ENCODE measurements around the gene KAT7. TPM values are rescaled to one million over a fixed set of nuclear protein-coding genes. Genes with fewer than 3 reads are reported as not detected.

The KAT7 gene
- total and polyA plus RNA-seq, 10 of the 15 experiments (the other 5 are each of a cell fraction or from before 2014, with no cell fraction given): 6.6 to 45.8 (median 26.3) TPM

GRCh38 chr17:49882434-49882833 is 94.0 kb downstream of the KAT7 start:
- BruUV-seq (replicated peaks): no TSS peak
- 20% methylated on average over 7 of the region's 7 CpGs for WGBS (ENCODE audit: insufficient coverage, insufficient replicate concordance, low lambda C conversion rate, missing lambda C conversion rate)
- H3K27me3 ChIP-seq (replicated peaks in 1 of 2; ENCODE audit: control insufficient read depth in 2 of 2, insufficient read depth in 2 of 2, low read length in 1 of 2): peaks cover 0 to 5% of the 10 kb centered on the region in 2 experiments; a peak in 3 of 4 replicates
- no peaks in the 10 kb centered on the region for H3K9me3 ChIP-seq (replicated peaks; ENCODE audit: control insufficient read depth, insufficient read depth, low read length)
- DNase-seq (ENCODE audit: low read depth, low spot score) (no peak), FAIRE-seq (no peak), ATAC-seq (no peak)
- ChIA-PET RAD21 (ENCODE audit: unreplicated experiment) (interaction anchor here (1.4 kb wide), 1 partner anchor 114 kb away, joined by 4 read pairs; no protein-coding TSS in a partner anchor), POLR2A (no interaction called here), CTCF (interaction anchor here (1.3 to 1.9 kb wide), 2 partner anchors 115 to 116 kb away, joined by 3 to 17 read pairs; no protein-coding TSS in a partner anchor), SMC1A (ENCODE audit: uncharacterized antibody, unreplicated experiment) (no interaction called here)
- no peaks in the 10 kb centered on the region for H3K79me2 ChIP-seq (ENCODE audit: control insufficient read depth, insufficient read depth, low read length)
- H3K4me3 ChIP-seq: no peak overlapping the region
- no peaks in the 10 kb centered on the region; the same call in 1 of the 2 replicates for H4K20me1 ChIP-seq (ENCODE audit: control insufficient read depth, insufficient read depth)
- no peak overlapping the region for H3K27ac ChIP-seq (ENCODE audit: control insufficient read depth, insufficient read depth)
- H3K36me3 ChIP-seq (ENCODE audit: control insufficient read depth in 2 of 2, insufficient read depth in 2 of 2, low read length in 1 of 2): no peaks in the 10 kb centered on the region
- in situ Hi-C loops (cut with MboI) (no loop called here), intact Hi-C loops (cut with micrococcal nuclease; ENCODE audit: unreplicated experiment) (loop anchor here (5.0 kb wide), 1 partner anchor 115 kb away; the partner anchor contains the start of gene DLX3)
- no peaks in the 10 kb centered on the region for H3K4me1 ChIP-seq (ENCODE audit: control insufficient read depth, insufficient read depth, low read length)
- H3K4me2 ChIP-seq (ENCODE audit: control insufficient read depth, insufficient read depth): no peak overlapping the region
- no peak for TF ChIP-seq SRF (IDR thresholded peaks at IDR 0.05; ENCODE audit: low read depth in 2 of 2, low read length in 2 of 2)
- TF ChIP-seq NR2F1 (conservative IDR thresholded peaks at IDR 0.05): no peak
- no peak for TF ChIP-seq TCF12 (IDR thresholded peaks at IDR 0.05; ENCODE audit: low read depth, low read length)
- no peak for TF ChIP-seq FOXK2 (IDR thresholded peaks at IDR 0.05)
- TF ChIP-seq MTA3 (IDR thresholded peaks at IDR 0.05; ENCODE audit: borderline replicate concordance, low read length): no peak
- no peak for TF ChIP-seq JUNB (IDR thresholded peaks at IDR 0.05)
- no peak for TF ChIP-seq YY1 (IDR thresholded peaks at IDR 0.05; ENCODE audit: low read depth, low read length)
- no peak for TF ChIP-seq LARP7 (IDR thresholded peaks at IDR 0.05)
- no peak for TF ChIP-seq DPF2 (IDR thresholded peaks at IDR 0.05)
- TF ChIP-seq SUZ12 (IDR thresholded peaks at IDR 0.05; ENCODE audit: unreplicated experiment): no peak
- no peak for TF ChIP-seq RUNX3 (IDR thresholded peaks at IDR 0.05; ENCODE audit: low read length)
- no peak for TF ChIP-seq HDAC6 (IDR thresholded peaks at IDR 0.05; ENCODE audit: unreplicated experiment)
- H2AFZ ChIP-seq (ENCODE audit: control insufficient read depth, low read depth, low read length): no peak overlapping the region
- no peak overlapping the region for H3K9ac ChIP-seq (ENCODE audit: control insufficient read depth, insufficient read depth, low read length)

Other genes with a start within 250 kb of the KAT7 start
- gene NXPH3, start 212.8 kb upstream of the KAT7 start, total RNA-seq (2014; rRNA removed): under 0.01 and 0.34 TPM in 2 replicates
- 0.05 and 0.13 TPM in 2 replicates for gene NXPH3, start 212.8 kb upstream of the KAT7 start, total RNA-seq (2014; rRNA removed; fragmentation: Illumina TruSeq; extraction: Trizol)
- 0.11 and 0.13 TPM in 2 replicates for gene NXPH3, start 212.8 kb upstream of the KAT7 start, total RNA-seq (2021)
- gene NXPH3, start 212.8 kb upstream of the KAT7 start, polyA plus RNA-seq (2011; rRNA removed): 0.17 and 0.35 TPM in 2 replicates
- gene NXPH3, start 212.8 kb upstream of the KAT7 start, polyA plus RNA-seq (2014; fragmentation: Illumina TruSeq; extraction: Trizol): 0.10 and 0.12 TPM in 2 replicates
- not detected for gene NXPH3, start 212.8 kb upstream of the KAT7 start, polyA plus RNA-seq (2014; fragmentation: Nextera tagmentation; extraction: Ambion mirVana)
- gene NXPH3, start 212.8 kb upstream of the KAT7 start, polyA plus RNA-seq (2014; rRNA removed): 0.09 and 0.19 TPM in 2 replicates
- under 1 TPM; 0.08 to 0.12 TPM for gene NXPH3, start 212.8 kb upstream of the KAT7 start, polyA plus RNA-seq (2016; fragmentation: Nextera tagmentation; extraction: Ambion mirVana)
- gene SPOP, start 110.6 kb upstream of the KAT7 start, total RNA-seq (2014; rRNA removed): 56.7 and 64.0 TPM in 2 replicates
- 39.5 and 39.9 TPM in 2 replicates for gene SPOP, start 110.6 kb upstream of the KAT7 start, total RNA-seq (2014; rRNA removed; fragmentation: Illumina TruSeq; extraction: Trizol)
- 45.8 and 50.1 TPM in 2 replicates for gene SPOP, start 110.6 kb upstream of the KAT7 start, total RNA-seq (2021)
- gene SPOP, start 110.6 kb upstream of the KAT7 start, polyA plus RNA-seq (2011; rRNA removed): 55.8 and 80.4 TPM in 2 replicates
- 41.6 and 45.4 TPM in 2 replicates for gene SPOP, start 110.6 kb upstream of the KAT7 start, polyA plus RNA-seq (2014; fragmentation: Illumina TruSeq; extraction: Trizol)
- 10 to 100 TPM; 35.1 to 39.0 TPM for gene SPOP, start 110.6 kb upstream of the KAT7 start, polyA plus RNA-seq (2014; fragmentation: Nextera tagmentation; extraction: Ambion mirVana)
- gene SPOP, start 110.6 kb upstream of the KAT7 start, polyA plus RNA-seq (2014; rRNA removed): 34.5 and 43.7 TPM in 2 replicates
- gene SPOP, start 110.6 kb upstream of the KAT7 start, polyA plus RNA-seq (2016; fragmentation: Nextera tagmentation; extraction: Ambion mirVana): 10 to 100 TPM; 65.9 to 76.3 TPM
- gene SLC35B1, start 80.7 kb upstream of the KAT7 start, total RNA-seq (2014; rRNA removed): 54.8 and 61.1 TPM in 2 replicates
- 42.4 and 43.3 TPM in 2 replicates for gene SLC35B1, start 80.7 kb upstream of the KAT7 start, total RNA-seq (2014; rRNA removed; fragmentation: Illumina TruSeq; extraction: Trizol)
- 39.5 and 46.2 TPM in 2 replicates for gene SLC35B1, start 80.7 kb upstream of the KAT7 start, total RNA-seq (2021)
- gene SLC35B1, start 80.7 kb upstream of the KAT7 start, polyA plus RNA-seq (2011; rRNA removed): 34.4 and 55.3 TPM in 2 replicates
- 51.9 and 58.0 TPM in 2 replicates for gene SLC35B1, start 80.7 kb upstream of the KAT7 start, polyA plus RNA-seq (2014; fragmentation: Illumina TruSeq; extraction: Trizol)
- gene SLC35B1, start 80.7 kb upstream of the KAT7 start, polyA plus RNA-seq (2014; fragmentation: Nextera tagmentation; extraction: Ambion mirVana): 10 to 100 TPM; 40.0 to 44.4 TPM
- gene SLC35B1, start 80.7 kb upstream of the KAT7 start, polyA plus RNA-seq (2014; rRNA removed): 48.1 and 51.3 TPM in 2 replicates
- gene SLC35B1, start 80.7 kb upstream of the KAT7 start, polyA plus RNA-seq (2016; fragmentation: Nextera tagmentation; extraction: Ambion mirVana): 100 to 1,000 TPM; 106 to 113 TPM
- 16.8 and 21.3 TPM in 2 replicates for gene FAM117A, start 24.6 kb upstream of the KAT7 start, total RNA-seq (2014; rRNA removed)
- 10.9 and 11.9 TPM in 2 replicates for gene FAM117A, start 24.6 kb upstream of the KAT7 start, total RNA-seq (2014; rRNA removed; fragmentation: Illumina TruSeq; extraction: Trizol)
- gene FAM117A, start 24.6 kb upstream of the KAT7 start, total RNA-seq (2021): 21.2 and 24.8 TPM in 2 replicates
- 9.3 and 17.5 TPM in 2 replicates for gene FAM117A, start 24.6 kb upstream of the KAT7 start, polyA plus RNA-seq (2011; rRNA removed)
- gene FAM117A, start 24.6 kb upstream of the KAT7 start, polyA plus RNA-seq (2014; fragmentation: Illumina TruSeq; extraction: Trizol): 15.4 and 24.6 TPM in 2 replicates
- 1 to 10 TPM; 2.1 to 3.3 TPM for gene FAM117A, start 24.6 kb upstream of the KAT7 start, polyA plus RNA-seq (2014; fragmentation: Nextera tagmentation; extraction: Ambion mirVana)
- gene FAM117A, start 24.6 kb upstream of the KAT7 start, polyA plus RNA-seq (2014; rRNA removed): 24.5 and 25.8 TPM in 2 replicates
- gene FAM117A, start 24.6 kb upstream of the KAT7 start, polyA plus RNA-seq (2016; fragmentation: Nextera tagmentation; extraction: Ambion mirVana): 10 to 100 TPM; 18.7 to 29.6 TPM
- not detected in 2 replicates for gene TAC4, start 59.4 kb downstream of the KAT7 start, total RNA-seq (2014; rRNA removed)
- gene TAC4, start 59.4 kb downstream of the KAT7 start, total RNA-seq (2014; rRNA removed; fragmentation: Illumina TruSeq; extraction: Trizol): not detected in 2 replicates
- gene TAC4, start 59.4 kb downstream of the KAT7 start, total RNA-seq (2021): not detected in 2 replicates
- not detected in 2 replicates for gene TAC4, start 59.4 kb downstream of the KAT7 start, polyA plus RNA-seq (2011; rRNA removed)
- not detected in 2 replicates for gene TAC4, start 59.4 kb downstream of the KAT7 start, polyA plus RNA-seq (2014; fragmentation: Illumina TruSeq; extraction: Trizol)
- not detected for gene TAC4, start 59.4 kb downstream of the KAT7 start, polyA plus RNA-seq (2014; fragmentation: Nextera tagmentation; extraction: Ambion mirVana)
- not detected in 2 replicates for gene TAC4, start 59.4 kb downstream of the KAT7 start, polyA plus RNA-seq (2014; rRNA removed)
- not detected for gene TAC4, start 59.4 kb downstream of the KAT7 start, polyA plus RNA-seq (2016; fragmentation: Nextera tagmentation; extraction: Ambion mirVana)
- gene DLX4, start 180.5 kb downstream of the KAT7 start, total RNA-seq (2014; rRNA removed): 0.17 TPM in 1 of 2 replicates, not detected in the other
- 0.09 TPM in 1 of 2 replicates, not detected in the other for gene DLX4, start 180.5 kb downstream of the KAT7 start, total RNA-seq (2014; rRNA removed; fragmentation: Illumina TruSeq; extraction: Trizol)
- gene DLX4, start 180.5 kb downstream of the KAT7 start, total RNA-seq (2021): 0.23 and 0.43 TPM in 2 replicates
- gene DLX4, start 180.5 kb downstream of the KAT7 start, polyA plus RNA-seq (2011; rRNA removed): 0.15 and 0.26 TPM in 2 replicates
- 0.13 and 0.24 TPM in 2 replicates for gene DLX4, start 180.5 kb downstream of the KAT7 start, polyA plus RNA-seq (2014; fragmentation: Illumina TruSeq; extraction: Trizol)
- gene DLX4, start 180.5 kb downstream of the KAT7 start, polyA plus RNA-seq (2014; fragmentation: Nextera tagmentation; extraction: Ambion mirVana): under 1 TPM; 0.05 to 0.09 TPM
- 0.29 and 0.43 TPM in 2 replicates for gene DLX4, start 180.5 kb downstream of the KAT7 start, polyA plus RNA-seq (2014; rRNA removed)
- gene DLX4, start 180.5 kb downstream of the KAT7 start, polyA plus RNA-seq (2016; fragmentation: Nextera tagmentation; extraction: Ambion mirVana): under 1 TPM; 0.13 to 0.16 TPM
- not detected in 2 replicates for gene DLX3, start 206.5 kb downstream of the KAT7 start, total RNA-seq (2014; rRNA removed)
- gene DLX3, start 206.5 kb downstream of the KAT7 start, total RNA-seq (2014; rRNA removed; fragmentation: Illumina TruSeq; extraction: Trizol): not detected in 2 replicates
- not detected in 2 replicates for gene DLX3, start 206.5 kb downstream of the KAT7 start, total RNA-seq (2021)
- not detected in 2 replicates for gene DLX3, start 206.5 kb downstream of the KAT7 start, polyA plus RNA-seq (2011; rRNA removed)
- gene DLX3, start 206.5 kb downstream of the KAT7 start, polyA plus RNA-seq (2014; fragmentation: Illumina TruSeq; extraction: Trizol): not detected in 2 replicates
- gene DLX3, start 206.5 kb downstream of the KAT7 start, polyA plus RNA-seq (2014; fragmentation: Nextera tagmentation; extraction: Ambion mirVana): not detected
- gene DLX3, start 206.5 kb downstream of the KAT7 start, polyA plus RNA-seq (2014; rRNA removed): not detected in 2 replicates
- gene DLX3, start 206.5 kb downstream of the KAT7 start, polyA plus RNA-seq (2016; fragmentation: Nextera tagmentation; extraction: Ambion mirVana): not detected

All from GM12878 (cell line).